GM18868 (cell line): ENCODE measurements around the gene AQP2.
"Not testable (repeated sequence)": the region's sequence is repeated elsewhere in the genome, so short reads cannot be mapped to it uniquely, and the experiment has no call there.

ENCODE experiments used
- ATAC-seq: cut with Tn5 transposase; IDR thresholded peaks from one replicate; pipeline ENCODE4 v1.9.1; 2021; ENCODE audit warnings: mild to moderate bottlenecking, moderate library complexity; ENCODE audit not compliant: unreplicated experiment

AQP2 gene

GRCh38 chr12:49984476-49985359 lies 34.2 kb downstream of the AQP2 start:
- no peak for ATAC-seq

- ATAC-seq: no peak
These were observed 35.4 kb downstream of the AQP2 start for GRCh38 chr12:49985981-49986380.

GRCh38 chr12:49986476-49986875 lies 35.9 kb downstream of the AQP2 start:
- ATAC-seq: not testable (repeated sequence)

GRCh38 chr12:49987625-49988303 lies 37.2 kb downstream of the AQP2 start:
- no peak for ATAC-seq

GRCh38 chr12:49989400-49989799 lies 38.9 kb downstream of the AQP2 start:
- ATAC-seq: not testable (repeated sequence)

- no peak for ATAC-seq
These were observed 39.7 kb downstream of the AQP2 start for GRCh38 chr12:49990273-49990672.

GRCh38 chr12:49998453-49998852 lies 47.9 kb downstream of the AQP2 start:
- ATAC-seq: no peak

- ATAC-seq: no peak
These were observed 53.1 kb downstream of the AQP2 start for GRCh38 chr12:50003595-50003994.

- no peak for ATAC-seq
These were observed 54.2 kb downstream of the AQP2 start for GRCh38 chr12:50004696-50005095.

GRCh38 chr12:50005175-50005574 lies 54.6 kb downstream of the AQP2 start:
- no peak for ATAC-seq

- no peak for ATAC-seq
These were observed 55.7 kb downstream of the AQP2 start for GRCh38 chr12:50006280-50006679.

GRCh38 chr12:50006754-50007442 lies 56.4 kb downstream of the AQP2 start:
- ATAC-seq: no peak
